HepG2 (cell line): Measurements from ENCODE around the gene MBIP. TPM values are rescaled to one million over a fixed set of nuclear protein-coding genes. Genes with fewer than 3 reads are reported as not detected.

ENCODE experiments used
- ATAC-seq: fragments of 200-7000 bp; cut with Tn5 transposase; 3 replicates; pipeline ENCODE4 v1.9.1; 2020; ENCODE audit warnings: mild to moderate bottlenecking, moderate library complexity
- BruUV-seq: library from RNA; stranded (reverse); fragments of 400-500 nt; replicated peaks from 2 replicates; lab custom pipeline; 2021; lab: Mats Ljungman, UMichigan
- CTCF ChIA-PET: fragments of 300-600 bp; formaldehyde crosslinking; extraction: SDS; loops from one replicate; lab custom pipeline; 2021; ENCODE audit warnings: low total read pairs, inconsistent platforms, low intra/inter-chr PET ratio; lab: Yijun Ruan, JAX
- POLR2A ChIA-PET: fragments of 350-600 bp; sonication (Branson Sonifier 250); formaldehyde crosslinking; loops from one replicate; lab custom pipeline; 2020; ENCODE audit warnings: antibody characterized with exemption, inconsistent platforms; lab: Yijun Ruan, JAX
- DNase-seq: peaks from one replicate; pipeline ENCODE4 v3.0.0-alpha.2; 2015; ENCODE audit warnings: low spot score
- FAIRE-seq: peaks from 3 replicates; lab custom pipeline; 2011; peaks lifted over from hg19 to GRCh38; lab: Jason Lieb, UNC
- H2AFZ ChIP-seq: one replicate; pipeline ENCODE4 v1.6.1; 2011; ENCODE audit warnings: low read length, inconsistent platforms
- H3K27ac ChIP-seq: fragments of 300-600 bp; 3 replicates; pipeline ENCODE4 v1.8.0; 2011; ENCODE audit warnings: mixed run types, mild to moderate bottlenecking, mixed read lengths, low read length, inconsistent platforms; ENCODE audit not compliant: insufficient read depth; ENCODE audit errors: extremely low read length
- H3K27me3 ChIP-seq, 2 experiments: fragments of 200-600 bp in 1 of 2; 2 replicates in 1 of 2; 3 replicates in 1 of 2; pipeline versions ENCODE4 v1.6.0 to v1.8.0; 2011; ENCODE audit warnings: low read length in 2 of 2, mild to moderate bottlenecking in 2 of 2, moderate library complexity in 2 of 2, inconsistent platforms in 1 of 2; ENCODE audit not compliant: insufficient read depth in 2 of 2, control insufficient read depth in 1 of 2
- H3K36me3 ChIP-seq, 2 experiments: fragments of 200-600 bp in 1 of 2; replicated peaks in 1 of 2; 2 replicates in 1 of 2; 3 replicates in 1 of 2; pipeline versions ENCODE4 v1.5.1 to v1.8.0; 2011; ENCODE audit warnings: low read length in 2 of 2, inconsistent platforms in 1 of 2; ENCODE audit not compliant: insufficient read depth in 2 of 2, control insufficient read depth in 1 of 2
- H3K4me1 ChIP-seq: 2 replicates; pipeline ENCODE4 v1.5.1; 2012; ENCODE audit warnings: low read length, inconsistent platforms; ENCODE audit not compliant: insufficient read depth
- H3K4me2 ChIP-seq: 2 replicates; pipeline ENCODE4 v1.6.0; 2011; ENCODE audit warnings: low read depth, low read length, inconsistent platforms
- H3K4me3 ChIP-seq, 3 experiments: fragments of 200-600 bp in 1 of 3; sonication (generic), shearing (Covaris generic) in 1 of 3; replicated peaks in 1 of 3; 2 replicates each; pipeline ENCODE4 v1.5.1; 2011 to 2016; ENCODE audit warnings: low read length in 3 of 3, inconsistent platforms in 2 of 3, low read depth in 2 of 3, mild to moderate bottlenecking in 2 of 3, control low read depth in 1 of 3, mixed read lengths in 1 of 3; ENCODE audit not compliant: insufficient read depth in 1 of 3
- H3K79me2 ChIP-seq: one replicate; pipeline ENCODE4 v1.6.1; 2011; ENCODE audit warnings: low read length, inconsistent platforms; ENCODE audit not compliant: insufficient read depth
- H3K9ac ChIP-seq: 2 replicates; pipeline ENCODE4 v1.6.0; 2011; ENCODE audit warnings: mild to moderate bottlenecking, low read depth, low read length, inconsistent platforms; ENCODE audit not compliant: insufficient read depth
- H3K9me3 ChIP-seq: 2 replicates; pipeline ENCODE4 v1.5.1; 2012; ENCODE audit warnings: mild to moderate bottlenecking, low read length
- H4K20me1 ChIP-seq: 2 replicates; pipeline ENCODE4 v1.6.0; 2011; ENCODE audit warnings: inconsistent platforms, mild to moderate bottlenecking, low read length, moderate library complexity; ENCODE audit not compliant: insufficient read depth
- BORCS8-MEF2B ChIP-seq: sonication (generic); formaldehyde crosslinking; IDR thresholded peaks from 2 replicates; pipeline ENCODE4 v1.8.0; 2022; ENCODE audit warnings: mild to moderate bottlenecking, missing genetic modification reagents
- CREM ChIP-seq, 2 experiments: sonication (generic) in 1 of 2; formaldehyde crosslinking in 1 of 2; IDR thresholded peaks; 2 replicates each; pipeline versions ENCODE4 v1.4.0 to v1.6.1; 2016 to 2020; ENCODE audit warnings: antibody characterized with exemption in 1 of 2, mild to moderate bottlenecking in 1 of 2, missing genetic modification reagents in 1 of 2
- FIP1L1 ChIP-seq: fragments of 200-400 bp; formaldehyde crosslinking; IDR thresholded peaks from 2 replicates; pipeline ENCODE4 v1.6.1; 2018; ENCODE audit warnings: low read depth, mild to moderate bottlenecking, low read length, moderate library complexity, borderline replicate concordance; ENCODE audit not compliant: insufficient read depth
- FOXO4 ChIP-seq: sonication (generic); formaldehyde crosslinking; conservative IDR thresholded peaks from 2 replicates; pipeline ENCODE4 v1.8.1; 2023; ENCODE audit warnings: missing genetic modification reagents
- PHB2 ChIP-seq: fragments of 450-650 bp; IDR thresholded peaks from 2 replicates; pipeline ENCODE4 v1.6.1; 2018; ENCODE audit not compliant: partially characterized antibody
- PPARG ChIP-seq: conservative IDR thresholded peaks from 2 replicates; pipeline ENCODE4 v1.6.1; 2016; ENCODE audit warnings: missing biosample characterization, missing genetic modification reagents
- RFXANK ChIP-seq: IDR thresholded peaks from 2 replicates; pipeline ENCODE4 v1.6.1; 2016
- ZFP36 ChIP-seq: fragments of 150-350 bp; IDR thresholded peaks from 2 replicates; pipeline ENCODE4 v1.6.1; 2018; ENCODE audit warnings: borderline replicate concordance, low read length, low read depth; ENCODE audit not compliant: partially characterized antibody
- ZNF280B ChIP-seq: sonication (generic); formaldehyde crosslinking; IDR thresholded peaks from 2 replicates; pipeline ENCODE4 v1.5.0; 2020; ENCODE audit warnings: missing genetic modification reagents, mild to moderate bottlenecking, borderline replicate concordance
- ZNF34 ChIP-seq: sonication (generic); formaldehyde crosslinking; IDR thresholded peaks from 2 replicates; pipeline ENCODE4 v1.4.0; 2020; ENCODE audit warnings: mild to moderate bottlenecking, missing genetic modification reagents, borderline replicate concordance
- ZNF431 ChIP-seq: sonication (generic); formaldehyde crosslinking; IDR thresholded peaks from 2 replicates; pipeline ENCODE4 v1.9.0; 2022; ENCODE audit warnings: missing genetic modification reagents, low read depth, mild to moderate bottlenecking, borderline replicate concordance
- ZNF557 ChIP-seq: sonication (generic); formaldehyde crosslinking; IDR thresholded peaks from 2 replicates; pipeline ENCODE4 v1.4.0; 2020; ENCODE audit warnings: missing genetic modification reagents
- ZSCAN21 ChIP-seq: sonication (generic); formaldehyde crosslinking; IDR thresholded peaks from 2 replicates; pipeline ENCODE4 v1.8.0; 2022; ENCODE audit warnings: mild to moderate bottlenecking, missing genetic modification reagents, moderate library complexity, borderline replicate concordance
- WGBS: methylation state at CpG from one replicate; pipeline ENCODE4 v1.1.6; 2017; ENCODE audit warnings: low lambda C conversion rate; 5-methylcytosine and 5-hydroxymethylcytosine counted together
- in situ Hi-C: cut with HindIII; loops from 2 replicates; pipeline ENCODE4 v1.10.0; 2017; ENCODE audit warnings: low pct_unique_long_range_greater_than_20kb; ENCODE audit not compliant: extremely low pct_ligation_motif_present
- intact Hi-C: fragments of 100-400 bp; cut with micrococcal nuclease; formaldehyde crosslinking; loops from one replicate; pipeline ENCODE4 v1.10.0; 2022; ENCODE audit not compliant: unreplicated experiment
- polyA plus RNA-seq, 8 experiments: library from polyadenylated mRNA; depleted of rRNA in 3 of 8; stranded (reverse) in 7 of 8; unstranded in 1 of 8; fragments of >200 nt; fragmentation: Illumina TruSeq in 4 of 8; extraction: Trizol in 4 of 8; gene quantifications; 2 replicates each; pipeline versions ENCODE4 v1.2.1 to v1.2.3, GENCODE V29; 2011 to 2016; ENCODE audit warnings: low read depth in 4 of 8, missing spikeins in 1 of 8, mixed read lengths in 1 of 8; ENCODE audit not compliant: insufficient read depth in 1 of 8
- total RNA-seq, 5 experiments: library from RNA; depleted of rRNA; stranded (reverse); fragments of >200 nt; fragmentation: Illumina TruSeq; extraction: Trizol; gene quantifications; 2 replicates each; pipeline ENCODE4 v1.2.3, GENCODE V29; 2016; ENCODE audit warnings: low read depth in 1 of 5
- TF ChIP-seq, protein P1 (sequence below): IDR thresholded peaks from 2 replicates; pipeline ENCODE4 v1.4.0; 2020; ENCODE audit warnings: mild to moderate bottlenecking, missing genetic modification reagents

Gene MBIP
- total and polyA plus RNA-seq, 2 of the 13 experiments (the other 11 are each of a cell fraction or from before 2014, with no cell fraction given), result 48.1 to 48.6 TPM

DNA sequence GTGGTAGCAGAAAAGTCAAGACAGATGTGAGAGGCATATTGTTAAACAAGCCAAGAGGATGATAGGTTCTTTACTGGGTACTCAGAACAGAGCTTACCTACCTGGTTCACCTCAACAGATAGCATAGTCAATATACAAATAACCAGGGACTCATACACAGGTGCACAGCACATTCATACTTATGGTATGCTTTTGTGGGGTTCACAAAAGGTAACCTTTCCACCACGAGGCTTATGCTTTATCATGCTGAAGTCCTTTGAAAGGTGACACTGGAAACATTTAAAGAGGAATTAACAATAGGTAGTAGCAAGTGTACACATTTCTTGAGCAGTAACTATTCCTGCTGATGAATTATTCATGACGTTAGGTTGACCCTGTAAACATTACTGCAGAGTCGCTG is 42.2 kb upstream of the MBIP start:
- ATAC-seq (no peak), DNase-seq (no peak), FAIRE-seq (no peak)
- Histone ChIP-seq H3K4me2 (no peak overlapping the region), H3K4me3 (no peak overlapping the region), H2AFZ (no peak overlapping the region), H3K36me3 (no peaks in the 10 kb centered on the region), H3K9me3 (no peaks in the 10 kb centered on the region), H3K9ac (no peak overlapping the region), H3K27me3 (peaks cover 0 to 3% of the 10 kb centered on the region in 2 experiments; a peak in 1 of 5 replicates), H3K79me2 (no peaks in the 10 kb centered on the region), H4K20me1 (no peaks in the 10 kb centered on the region), H3K4me1 (no peaks in the 10 kb centered on the region), H3K27ac (no peak overlapping the region)
- in situ Hi-C loops, result no loop called here
- POLR2A ChIA-PET, result no interaction called here
- BruUV-seq, result no TSS peak
- CTCF ChIA-PET, result no interaction called here
- intact Hi-C loops, result no loop called here
- under 1% methylated on average over 3 of the region's 3 CpGs for WGBS
- TF ChIP-seq CREM (IDR thresholded peaks at IDR 0.05) (no peak), CREM (CRISPR knock-in tag; IDR thresholded peaks at IDR 0.05) (no peak), BORCS8-MEF2B (CRISPR knock-in tag) (no peak), FIP1L1 (no peak), ZNF280B (no peak), ZNF431 (CRISPR knock-in tag) (no peak), FOXO4 (no peak), ZNF557 (CRISPR knock-in tag) (no peak), ZSCAN21 (no peak), RFXANK (CRISPR knock-in tag) (no peak), ZNF34 (CRISPR knock-in tag) (no peak), PPARG (no peak), PHB2 (no peak), ZFP36 (no peak)
- TF ChIP-seq, protein P1, sequence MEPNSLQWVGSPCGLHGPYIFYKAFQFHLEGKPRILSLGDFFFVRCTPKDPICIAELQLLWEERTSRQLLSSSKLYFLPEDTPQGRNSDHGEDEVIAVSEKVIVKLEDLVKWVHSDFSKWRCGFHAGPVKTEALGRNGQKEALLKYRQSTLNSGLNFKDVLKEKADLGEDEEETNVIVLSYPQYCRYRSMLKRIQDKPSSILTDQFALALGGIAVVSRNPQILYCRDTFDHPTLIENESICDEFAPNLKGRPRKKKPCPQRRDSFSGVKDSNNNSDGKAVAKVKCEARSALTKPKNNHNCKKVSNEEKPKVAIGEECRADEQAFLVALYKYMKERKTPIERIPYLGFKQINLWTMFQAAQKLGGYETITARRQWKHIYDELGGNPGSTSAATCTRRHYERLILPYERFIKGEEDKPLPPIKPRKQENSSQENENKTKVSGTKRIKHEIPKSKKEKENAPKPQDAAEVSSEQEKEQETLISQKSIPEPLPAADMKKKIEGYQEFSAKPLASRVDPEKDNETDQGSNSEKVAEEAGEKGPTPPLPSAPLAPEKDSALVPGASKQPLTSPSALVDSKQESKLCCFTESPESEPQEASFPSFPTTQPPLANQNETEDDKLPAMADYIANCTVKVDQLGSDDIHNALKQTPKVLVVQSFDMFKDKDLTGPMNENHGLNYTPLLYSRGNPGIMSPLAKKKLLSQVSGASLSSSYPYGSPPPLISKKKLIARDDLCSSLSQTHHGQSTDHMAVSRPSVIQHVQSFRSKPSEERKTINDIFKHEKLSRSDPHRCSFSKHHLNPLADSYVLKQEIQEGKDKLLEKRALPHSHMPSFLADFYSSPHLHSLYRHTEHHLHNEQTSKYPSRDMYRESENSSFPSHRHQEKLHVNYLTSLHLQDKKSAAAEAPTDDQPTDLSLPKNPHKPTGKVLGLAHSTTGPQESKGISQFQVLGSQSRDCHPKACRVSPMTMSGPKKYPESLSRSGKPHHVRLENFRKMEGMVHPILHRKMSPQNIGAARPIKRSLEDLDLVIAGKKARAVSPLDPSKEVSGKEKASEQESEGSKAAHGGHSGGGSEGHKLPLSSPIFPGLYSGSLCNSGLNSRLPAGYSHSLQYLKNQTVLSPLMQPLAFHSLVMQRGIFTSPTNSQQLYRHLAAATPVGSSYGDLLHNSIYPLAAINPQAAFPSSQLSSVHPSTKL (CRISPR knock-in tag), result no peak
